Neural progenitor cell (in vitro differentiated cells): ENCODE measurements around the gene PRELP.

ENCODE experiments used
- EZH2 ChIP-seq: fragments of 200-600 bp; sonication (generic); IDR thresholded peaks from 2 replicates; pipeline ENCODE4 v1.6.1; 2017; ENCODE audit warnings: antibody characterized with exemption, mild to moderate bottlenecking, moderate library complexity
- TF ChIP-seq, protein P1 (sequence below): fragments of 200-600 bp; sonication (generic); IDR thresholded peaks from 2 replicates; pipeline ENCODE4 v1.5.1; 2017; ENCODE audit warnings: antibody characterized with exemption, mild to moderate bottlenecking

DNA sequence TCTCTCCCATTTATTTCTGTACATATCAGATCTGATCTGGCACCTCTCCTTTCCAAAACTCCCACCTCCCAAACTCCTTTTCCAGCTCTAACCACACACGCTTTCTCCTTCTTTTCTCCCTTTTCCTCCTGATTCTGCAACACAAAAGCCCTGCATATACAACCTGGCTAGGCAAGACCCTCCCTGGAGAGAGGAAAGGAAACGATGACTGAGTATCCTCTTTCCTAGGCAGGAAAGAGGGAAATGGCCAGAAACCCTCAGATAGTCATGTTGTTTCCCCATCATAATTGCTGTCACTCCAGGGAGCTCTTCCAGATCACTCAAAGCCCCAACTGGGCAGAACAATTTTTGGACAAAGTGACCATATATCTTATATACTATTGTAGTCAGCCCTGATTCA, 32.3 kb upstream of the PRELP start:
- TF ChIP-seq, protein P1, sequence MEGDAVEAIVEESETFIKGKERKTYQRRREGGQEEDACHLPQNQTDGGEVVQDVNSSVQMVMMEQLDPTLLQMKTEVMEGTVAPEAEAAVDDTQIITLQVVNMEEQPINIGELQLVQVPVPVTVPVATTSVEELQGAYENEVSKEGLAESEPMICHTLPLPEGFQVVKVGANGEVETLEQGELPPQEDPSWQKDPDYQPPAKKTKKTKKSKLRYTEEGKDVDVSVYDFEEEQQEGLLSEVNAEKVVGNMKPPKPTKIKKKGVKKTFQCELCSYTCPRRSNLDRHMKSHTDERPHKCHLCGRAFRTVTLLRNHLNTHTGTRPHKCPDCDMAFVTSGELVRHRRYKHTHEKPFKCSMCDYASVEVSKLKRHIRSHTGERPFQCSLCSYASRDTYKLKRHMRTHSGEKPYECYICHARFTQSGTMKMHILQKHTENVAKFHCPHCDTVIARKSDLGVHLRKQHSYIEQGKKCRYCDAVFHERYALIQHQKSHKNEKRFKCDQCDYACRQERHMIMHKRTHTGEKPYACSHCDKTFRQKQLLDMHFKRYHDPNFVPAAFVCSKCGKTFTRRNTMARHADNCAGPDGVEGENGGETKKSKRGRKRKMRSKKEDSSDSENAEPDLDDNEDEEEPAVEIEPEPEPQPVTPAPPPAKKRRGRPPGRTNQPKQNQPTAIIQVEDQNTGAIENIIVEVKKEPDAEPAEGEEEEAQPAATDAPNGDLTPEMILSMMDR = no peak
- no peak for TF ChIP-seq EZH2
